ENCODE measurements around the gene ERMP1.

GRCh38 chr9:5799314-5799713, 33.6 kb downstream of the ERMP1 start:
- TF ChIP-seq EZH2 (IDR thresholded peaks at IDR 0.05; ENCODE audit: low read depth, low read length, severe bottlenecking) (no peak), EP300 (IDR thresholded peaks at IDR 0.05; ENCODE audit: borderline replicate concordance in 1 of 2, low read depth in 2 of 2, low read length in 2 of 2) (no peak), MAFK (IDR thresholded peaks at IDR 0.05; ENCODE audit: low read depth, low read length) (no peak), MAX (IDR thresholded peaks at IDR 0.05) (no peak), CHD1 (IDR thresholded peaks at IDR 0.05; ENCODE audit: low read depth, low read length) (no peak), POLR2A (IDR thresholded peaks at IDR 0.05; ENCODE audit: control extremely low read depth in 1 of 2, low read depth in 2 of 2, low read length in 2 of 2) (no peak), RFX5 (IDR thresholded peaks at IDR 0.05; ENCODE audit: borderline replicate concordance, low read depth, low read length) (no peak), KDM5A (IDR thresholded peaks at IDR 0.05; ENCODE audit: low read length) (no peak), CEBPB (IDR thresholded peaks at IDR 0.05; ENCODE audit: low read depth, low read length) (no peak), USF2 (IDR thresholded peaks at IDR 0.05; ENCODE audit: low read length) (no peak), PHF8 (conservative IDR thresholded peaks at IDR 0.05; ENCODE audit: low read depth, low read length) (no peak), TBP (IDR thresholded peaks at IDR 0.05; ENCODE audit: low read depth, low read length) (no peak), CTCF (IDR thresholded peaks at IDR 0.05; ENCODE audit: control extremely low read depth in 1 of 3, insufficient read depth in 1 of 3, low read depth in 1 of 3, low read length in 3 of 3) (peak in 2 of 3 experiments; percentile 41 to 54; a peak in 3 of 4 replicates)

Measured in H1 (cell line).